AML-193 (cell line): ENCODE measurements around the gene MAP3K4.

Experiments
- DNase-seq, 2 experiments: peaks; one replicate each; lab custom pipeline; 2025; lab: John Stamatoyannopoulos, UW

The MAP3K4 gene

GRCh38 chr6:161041274-161041673, 49.7 kb downstream of the MAP3K4 start:
- no peak for DNase-seq

DNA sequence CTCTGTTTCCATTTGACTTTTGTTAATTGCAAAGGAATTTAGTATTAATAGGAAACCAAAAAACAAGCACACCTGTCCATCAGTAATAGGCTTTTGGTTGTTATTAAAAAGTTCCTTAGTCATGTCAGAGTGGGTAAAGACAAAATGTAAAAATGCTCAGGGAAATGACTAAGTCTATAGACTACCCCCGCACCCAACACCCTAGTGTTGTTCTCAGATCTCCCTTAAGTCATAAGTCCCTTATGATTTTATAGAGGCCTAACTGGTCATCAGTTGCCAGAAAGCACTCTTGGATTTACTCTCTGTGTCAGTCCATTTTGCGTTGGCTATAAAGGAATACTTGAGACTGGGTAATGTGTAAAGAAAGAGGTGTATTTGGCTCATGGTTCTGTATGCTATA, 52.8 kb downstream of the MAP3K4 start:
- no peak for DNase-seq

- DNase-seq, result no peak
Observed at GRCh38 chr6:161048641-161049040, 57.1 kb downstream of the MAP3K4 start.

- no peak for DNase-seq
Observed at GRCh38 chr6:161050134-161050765, 58.7 kb downstream of the MAP3K4 start.

GRCh38 chr6:161053103-161053502, 61.5 kb downstream of the MAP3K4 start:
- DNase-seq, result no peak

DNA sequence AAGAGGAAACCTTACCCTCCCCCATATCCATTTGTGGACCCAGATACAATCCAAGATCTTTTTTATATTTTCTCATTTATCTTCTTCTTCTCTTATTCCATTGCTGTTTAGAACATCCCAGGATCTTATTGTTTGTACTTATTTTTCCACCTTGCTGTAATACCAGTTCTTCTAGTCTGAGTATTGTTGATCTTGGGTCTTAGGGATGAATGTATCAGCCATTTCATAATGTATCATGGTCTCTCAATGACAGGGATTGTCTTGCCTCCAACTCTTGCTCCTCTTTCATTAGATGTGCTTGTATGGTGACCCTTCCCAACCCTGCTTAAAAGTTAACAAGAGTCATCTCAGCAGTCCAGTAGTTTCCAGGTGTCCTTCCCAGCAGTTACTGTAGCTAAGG, 63.3 kb downstream of the MAP3K4 start:
- no peak for DNase-seq

DNA sequence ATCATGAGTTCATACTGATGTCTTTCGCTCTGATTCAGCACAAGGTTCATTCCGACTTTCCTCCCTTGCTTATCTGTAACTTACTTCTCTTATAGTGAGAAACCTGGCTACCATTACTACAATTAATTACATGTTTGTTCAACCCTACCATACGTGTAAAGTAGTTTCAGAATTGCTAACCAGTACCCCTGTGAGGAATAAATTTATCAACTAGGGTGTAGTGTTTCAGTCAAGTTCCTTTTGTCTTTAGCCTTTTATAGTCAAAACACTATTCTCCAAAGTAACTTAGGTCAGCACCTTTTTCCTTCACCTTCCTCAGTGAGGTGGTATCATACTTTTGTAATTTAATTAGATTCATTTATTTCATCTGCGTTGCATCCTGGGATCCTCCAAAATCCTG, 64.9 kb downstream of the MAP3K4 start:
- no peak for DNase-seq

DNA sequence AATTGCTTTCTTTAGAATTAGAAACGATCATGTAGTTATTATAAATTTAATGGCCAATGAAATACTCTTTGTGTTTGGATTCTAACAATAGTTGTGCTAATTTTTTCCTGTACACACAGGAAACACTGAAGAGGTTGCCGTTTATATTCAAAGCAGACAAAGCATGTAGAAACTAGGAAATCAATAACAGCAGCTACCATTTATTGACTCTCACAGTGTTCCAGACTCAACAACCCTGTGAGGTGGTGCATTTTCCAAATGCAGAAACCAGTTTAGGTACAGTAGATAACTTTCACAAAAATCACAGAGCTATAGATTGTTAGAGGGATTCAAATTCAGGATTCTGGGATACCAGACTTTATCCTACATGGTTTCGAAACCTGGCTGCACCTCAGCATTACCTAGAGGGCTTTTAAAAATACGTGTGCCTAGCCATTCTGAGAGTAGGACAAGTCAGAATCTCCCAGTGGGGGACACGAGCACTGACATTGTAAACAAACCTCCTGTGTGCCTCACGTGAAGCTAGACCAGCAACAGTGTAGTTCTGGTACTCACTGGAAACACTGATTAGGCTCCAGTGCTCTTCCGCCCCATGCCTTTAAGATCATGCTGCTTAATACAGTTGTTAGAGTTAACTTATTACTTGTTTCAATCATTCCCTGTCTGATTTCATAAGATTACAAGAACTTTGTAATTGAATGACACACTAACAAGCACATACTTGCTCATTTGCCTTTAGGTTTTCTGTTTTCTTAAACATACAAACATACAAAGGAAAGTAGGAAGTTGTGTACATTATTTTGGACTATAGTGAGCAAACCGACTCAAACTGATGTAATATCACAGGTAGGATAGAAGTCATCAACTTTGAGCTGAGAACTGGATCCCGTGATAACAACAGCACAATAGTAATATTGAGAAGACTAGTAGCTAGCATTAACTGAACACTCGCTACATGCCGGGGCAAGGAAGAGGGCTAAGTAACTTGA, 65.8 kb downstream of the MAP3K4 start:
- no peak for DNase-seq

DNA sequence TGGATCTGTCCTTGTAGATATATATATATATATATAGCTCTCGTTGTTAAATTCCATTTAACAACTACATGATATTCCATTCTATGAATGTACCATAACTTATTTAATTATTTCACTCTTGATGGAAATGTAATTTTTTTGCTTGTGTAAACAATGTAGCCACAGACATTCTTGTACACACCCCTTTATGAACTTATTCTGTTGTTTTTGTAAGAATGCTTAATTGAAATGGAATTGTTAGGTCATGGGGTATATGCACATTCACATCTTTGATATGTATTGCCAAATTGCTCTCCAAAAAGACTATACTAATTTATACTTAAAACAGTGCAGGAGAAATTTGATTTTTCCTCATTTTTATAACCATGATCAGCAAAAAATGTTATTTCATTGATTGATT, 67.2 kb downstream of the MAP3K4 start:
- no peak for DNase-seq

DNA sequence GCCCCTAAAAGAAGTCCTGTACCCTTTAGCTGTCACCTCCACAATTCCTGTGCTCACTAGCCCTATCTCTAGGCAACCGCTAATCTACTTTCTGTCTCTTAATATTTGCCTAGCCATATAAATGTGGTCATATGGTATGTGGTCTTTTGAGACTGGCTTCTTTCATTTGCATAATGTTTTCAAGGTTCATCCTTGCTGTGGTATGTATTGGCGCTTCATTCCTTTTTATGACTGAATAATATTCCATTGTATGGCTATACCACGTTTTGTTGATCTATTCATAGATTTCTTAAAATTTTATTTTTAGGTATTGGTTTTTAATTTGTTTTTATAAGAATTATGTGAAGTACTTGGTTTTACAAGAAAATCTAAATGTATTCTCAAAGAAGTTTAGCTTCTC, 70.0 kb downstream of the MAP3K4 start:
- no peak for DNase-seq

DNA sequence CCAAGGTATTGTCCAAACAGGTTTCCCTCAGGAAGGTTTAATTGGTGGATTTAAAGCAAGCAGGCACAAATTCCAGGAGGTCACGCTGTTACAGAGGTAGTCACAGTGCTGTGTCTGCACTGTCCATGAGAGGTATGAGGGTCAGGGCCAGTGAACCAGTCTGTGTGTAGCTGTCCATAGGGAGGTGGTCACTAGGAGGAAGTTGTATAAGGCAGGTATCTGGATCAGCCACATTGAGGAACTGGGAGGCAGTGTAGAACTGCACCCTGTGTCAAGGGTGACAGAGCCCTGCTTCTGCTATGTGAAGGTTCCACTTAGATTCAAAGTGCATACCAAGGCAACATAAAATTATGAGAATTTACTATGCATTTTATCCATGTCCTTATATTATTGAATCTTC, 73.3 kb downstream of the MAP3K4 start:
- DNase-seq, result no peak

GRCh38 chr6:161066511-161066910, 74.9 kb downstream of the MAP3K4 start:
- DNase-seq, result no peak

- no peak for DNase-seq
Observed at GRCh38 chr6:161067749-161068148, 76.2 kb downstream of the MAP3K4 start.

DNA sequence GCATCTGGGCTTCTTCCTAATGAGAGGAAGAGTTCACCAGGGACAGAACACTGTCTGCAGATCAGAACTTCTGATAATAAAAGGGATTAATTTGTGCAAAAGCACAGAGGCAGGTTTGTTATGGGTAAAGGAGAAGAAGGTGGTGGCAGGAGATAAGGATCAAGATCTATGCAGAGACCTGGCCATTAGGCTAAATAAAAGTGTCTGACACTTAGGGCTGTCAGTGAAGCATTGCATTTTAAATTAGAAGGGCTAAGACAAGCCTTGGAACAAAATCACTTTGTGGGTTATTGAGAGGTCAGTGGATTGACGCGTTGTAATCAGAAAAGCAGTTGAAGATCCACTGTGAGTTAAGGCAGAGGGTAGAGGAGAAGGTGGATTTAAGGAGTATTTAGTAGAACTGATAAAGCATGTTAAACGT, 76.8 kb downstream of the MAP3K4 start:
- DNase-seq, result no peak

- no peak for DNase-seq
Observed at GRCh38 chr6:161073930-161074329, 82.4 kb downstream of the MAP3K4 start.

- DNase-seq, result no peak
Observed at GRCh38 chr6:161074496-161075121, 83.0 kb downstream of the MAP3K4 start.

- no peak for DNase-seq
Observed at GRCh38 chr6:161076181-161076677, 84.7 kb downstream of the MAP3K4 start.

DNA sequence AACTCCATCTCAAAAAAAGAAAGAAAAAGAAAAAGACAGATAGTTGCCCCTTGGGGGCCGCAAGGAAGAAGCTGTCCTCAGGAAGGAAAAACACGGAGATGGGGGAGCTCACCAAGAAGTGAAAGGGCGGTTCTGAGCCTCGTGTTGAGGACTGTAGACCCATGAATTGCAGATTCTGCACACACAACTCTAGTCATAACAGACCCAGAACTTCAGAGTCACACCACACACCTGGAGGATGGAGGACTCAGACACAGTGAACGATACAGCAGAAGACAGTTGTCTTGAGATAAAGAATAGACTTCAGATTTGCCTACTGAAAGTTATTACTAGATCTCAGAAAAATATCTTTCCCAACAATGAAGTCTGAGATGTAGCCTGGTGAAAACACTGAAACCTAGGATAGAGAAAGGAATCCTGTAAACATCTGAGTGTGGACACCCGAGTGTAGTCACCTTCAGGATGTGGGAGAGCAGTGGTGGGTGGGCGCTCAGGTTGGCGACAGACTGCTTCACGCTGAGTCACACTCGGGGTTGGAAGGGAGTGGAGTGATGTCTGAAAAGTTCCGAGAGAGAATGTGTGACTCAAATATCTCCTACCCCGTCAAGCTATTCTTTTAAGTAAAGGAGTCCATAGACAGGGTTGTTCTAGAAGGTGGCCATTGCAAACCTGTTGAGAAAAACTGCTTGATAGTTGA, 88.1 kb downstream of the MAP3K4 start:
- no peak for DNase-seq

- DNase-seq, result no peak
Observed at GRCh38 chr6:161080263-161080970, 88.8 kb downstream of the MAP3K4 start.

DNA sequence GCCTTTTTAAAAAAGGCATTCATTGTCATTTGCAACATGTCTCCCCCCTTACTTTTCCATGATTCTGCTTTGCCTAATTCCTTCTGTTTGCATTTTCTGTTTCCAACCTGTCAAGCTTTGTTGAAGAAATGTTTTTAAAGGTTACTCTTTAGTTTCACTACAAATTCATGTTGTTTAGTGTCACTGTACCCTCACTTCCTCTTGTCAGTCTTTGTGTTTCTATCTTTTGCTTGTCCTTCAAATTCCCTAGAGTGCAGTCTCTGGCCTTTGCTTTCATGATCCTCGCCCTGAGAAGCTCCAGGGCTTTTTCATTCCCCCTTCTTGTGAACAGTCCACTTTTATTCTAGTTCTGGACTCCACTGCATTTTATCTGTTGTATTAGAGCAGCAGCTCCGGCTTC, 90.6 kb downstream of the MAP3K4 start:
- no peak for DNase-seq

DNA sequence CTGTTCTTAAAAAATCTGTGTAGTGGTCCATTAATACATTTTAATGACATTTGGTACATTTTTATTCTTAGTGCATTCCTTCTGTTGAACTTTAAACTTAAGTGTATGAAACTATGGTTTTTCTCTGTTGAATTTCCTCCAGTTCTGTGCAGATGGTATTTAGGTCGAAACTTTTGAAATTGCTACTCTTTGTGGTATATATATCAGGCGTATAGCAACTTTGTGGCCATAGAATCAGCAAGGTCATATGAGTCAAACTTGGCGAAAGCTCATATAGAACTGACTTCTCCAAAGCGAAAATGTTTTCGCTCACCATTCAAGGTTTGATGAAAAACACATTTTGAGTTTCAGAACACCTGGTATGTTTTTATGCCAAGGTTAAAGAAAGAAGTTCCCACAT, 93.7 kb downstream of the MAP3K4 start:
- no peak for DNase-seq
